ENCODE measurements around the gene RPL39.
"Not testable (repeated sequence)": the region's sequence is repeated elsewhere in the genome, so short reads cannot be mapped to it uniquely, and the experiment has no call there.

The RPL39 gene

DNA sequence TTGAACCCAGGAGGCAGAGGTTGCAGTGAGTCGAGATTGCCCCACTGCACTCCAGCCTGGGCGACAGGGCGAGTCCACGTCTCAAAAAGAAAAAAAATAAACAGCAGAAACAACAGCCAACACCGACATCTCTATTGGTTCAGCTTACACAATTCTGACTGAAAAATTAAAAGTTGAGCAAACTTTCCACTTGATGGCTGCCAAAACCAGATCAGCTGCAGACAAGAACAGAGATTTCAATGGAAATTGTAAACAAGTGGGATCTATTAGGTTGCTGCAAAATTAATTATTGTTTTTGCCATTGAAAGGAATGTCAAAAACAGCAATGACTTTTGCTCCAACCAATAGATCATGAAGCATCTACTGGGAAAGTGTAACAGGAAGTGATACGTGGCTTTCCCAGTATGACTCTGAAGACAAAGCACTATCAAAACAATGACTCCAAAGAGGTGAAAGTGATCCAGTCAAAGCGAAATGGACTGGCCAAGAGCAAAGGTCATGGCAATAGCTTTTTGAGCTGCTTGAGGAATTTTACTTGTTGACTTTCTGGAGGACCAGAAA, 35.0 kb upstream of the RPL39 start:
- TF ChIP-seq GABPA (IDR thresholded peaks at IDR 0.05; ENCODE audit: low read depth), result no peak
- TF ChIP-seq POLR2AphosphoS5 (IDR thresholded peaks at IDR 0.05; ENCODE audit: low read depth), result no peak
- no peak for TF ChIP-seq SPI1 (IDR thresholded peaks at IDR 0.05; ENCODE audit: borderline replicate concordance, low read depth)
- TF ChIP-seq, protein P1, sequence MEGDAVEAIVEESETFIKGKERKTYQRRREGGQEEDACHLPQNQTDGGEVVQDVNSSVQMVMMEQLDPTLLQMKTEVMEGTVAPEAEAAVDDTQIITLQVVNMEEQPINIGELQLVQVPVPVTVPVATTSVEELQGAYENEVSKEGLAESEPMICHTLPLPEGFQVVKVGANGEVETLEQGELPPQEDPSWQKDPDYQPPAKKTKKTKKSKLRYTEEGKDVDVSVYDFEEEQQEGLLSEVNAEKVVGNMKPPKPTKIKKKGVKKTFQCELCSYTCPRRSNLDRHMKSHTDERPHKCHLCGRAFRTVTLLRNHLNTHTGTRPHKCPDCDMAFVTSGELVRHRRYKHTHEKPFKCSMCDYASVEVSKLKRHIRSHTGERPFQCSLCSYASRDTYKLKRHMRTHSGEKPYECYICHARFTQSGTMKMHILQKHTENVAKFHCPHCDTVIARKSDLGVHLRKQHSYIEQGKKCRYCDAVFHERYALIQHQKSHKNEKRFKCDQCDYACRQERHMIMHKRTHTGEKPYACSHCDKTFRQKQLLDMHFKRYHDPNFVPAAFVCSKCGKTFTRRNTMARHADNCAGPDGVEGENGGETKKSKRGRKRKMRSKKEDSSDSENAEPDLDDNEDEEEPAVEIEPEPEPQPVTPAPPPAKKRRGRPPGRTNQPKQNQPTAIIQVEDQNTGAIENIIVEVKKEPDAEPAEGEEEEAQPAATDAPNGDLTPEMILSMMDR (IDR thresholded peaks at IDR 0.05; ENCODE audit: insufficient read depth, low read length), result no peak
- TF ChIP-seq, protein P2, sequence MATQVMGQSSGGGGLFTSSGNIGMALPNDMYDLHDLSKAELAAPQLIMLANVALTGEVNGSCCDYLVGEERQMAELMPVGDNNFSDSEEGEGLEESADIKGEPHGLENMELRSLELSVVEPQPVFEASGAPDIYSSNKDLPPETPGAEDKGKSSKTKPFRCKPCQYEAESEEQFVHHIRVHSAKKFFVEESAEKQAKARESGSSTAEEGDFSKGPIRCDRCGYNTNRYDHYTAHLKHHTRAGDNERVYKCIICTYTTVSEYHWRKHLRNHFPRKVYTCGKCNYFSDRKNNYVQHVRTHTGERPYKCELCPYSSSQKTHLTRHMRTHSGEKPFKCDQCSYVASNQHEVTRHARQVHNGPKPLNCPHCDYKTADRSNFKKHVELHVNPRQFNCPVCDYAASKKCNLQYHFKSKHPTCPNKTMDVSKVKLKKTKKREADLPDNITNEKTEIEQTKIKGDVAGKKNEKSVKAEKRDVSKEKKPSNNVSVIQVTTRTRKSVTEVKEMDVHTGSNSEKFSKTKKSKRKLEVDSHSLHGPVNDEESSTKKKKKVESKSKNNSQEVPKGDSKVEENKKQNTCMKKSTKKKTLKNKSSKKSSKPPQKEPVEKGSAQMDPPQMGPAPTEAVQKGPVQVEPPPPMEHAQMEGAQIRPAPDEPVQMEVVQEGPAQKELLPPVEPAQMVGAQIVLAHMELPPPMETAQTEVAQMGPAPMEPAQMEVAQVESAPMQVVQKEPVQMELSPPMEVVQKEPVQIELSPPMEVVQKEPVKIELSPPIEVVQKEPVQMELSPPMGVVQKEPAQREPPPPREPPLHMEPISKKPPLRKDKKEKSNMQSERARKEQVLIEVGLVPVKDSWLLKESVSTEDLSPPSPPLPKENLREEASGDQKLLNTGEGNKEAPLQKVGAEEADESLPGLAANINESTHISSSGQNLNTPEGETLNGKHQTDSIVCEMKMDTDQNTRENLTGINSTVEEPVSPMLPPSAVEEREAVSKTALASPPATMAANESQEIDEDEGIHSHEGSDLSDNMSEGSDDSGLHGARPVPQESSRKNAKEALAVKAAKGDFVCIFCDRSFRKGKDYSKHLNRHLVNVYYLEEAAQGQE (IDR thresholded peaks at IDR 0.05; ENCODE audit: insufficient replicate concordance, low read depth), result no peak

GRCh38 chrX:119824221-119824620, 32.8 kb upstream of the RPL39 start:
- not testable (repeated sequence) for H3K27me3 ChIP-seq (ENCODE audit: insufficient read depth, poor library complexity, severe bottlenecking); DNase-seq (ENCODE audit: low read depth in 1 of 2, low spot score in 1 of 2); H3K4me3 ChIP-seq (replicated peaks; ENCODE audit: insufficient read depth, low read length); H3K27ac ChIP-seq (replicated peaks)

More for the DNA sequence above, 35.0 kb upstream of the RPL39 start:
- no peak overlapping the region for H3K27ac ChIP-seq (replicated peaks)
- no peak overlapping the region for H3K4me3 ChIP-seq (replicated peaks; ENCODE audit: insufficient read depth, low read length)
- H3K27me3 ChIP-seq (ENCODE audit: insufficient read depth, poor library complexity, severe bottlenecking), result no peaks in the 10 kb centered on the region
- DNase-seq (ENCODE audit: low read depth in 1 of 2, low spot score in 1 of 2), result no peak

- not testable (repeated sequence) for H3K27me3 ChIP-seq (ENCODE audit: insufficient read depth, poor library complexity, severe bottlenecking); DNase-seq (ENCODE audit: low read depth in 1 of 2, low spot score in 1 of 2); H3K4me3 ChIP-seq (replicated peaks; ENCODE audit: insufficient read depth, low read length); H3K27ac ChIP-seq (replicated peaks)
Measured at GRCh38 chrX:119821703-119822102, 30.3 kb upstream of the RPL39 start.

DNA sequence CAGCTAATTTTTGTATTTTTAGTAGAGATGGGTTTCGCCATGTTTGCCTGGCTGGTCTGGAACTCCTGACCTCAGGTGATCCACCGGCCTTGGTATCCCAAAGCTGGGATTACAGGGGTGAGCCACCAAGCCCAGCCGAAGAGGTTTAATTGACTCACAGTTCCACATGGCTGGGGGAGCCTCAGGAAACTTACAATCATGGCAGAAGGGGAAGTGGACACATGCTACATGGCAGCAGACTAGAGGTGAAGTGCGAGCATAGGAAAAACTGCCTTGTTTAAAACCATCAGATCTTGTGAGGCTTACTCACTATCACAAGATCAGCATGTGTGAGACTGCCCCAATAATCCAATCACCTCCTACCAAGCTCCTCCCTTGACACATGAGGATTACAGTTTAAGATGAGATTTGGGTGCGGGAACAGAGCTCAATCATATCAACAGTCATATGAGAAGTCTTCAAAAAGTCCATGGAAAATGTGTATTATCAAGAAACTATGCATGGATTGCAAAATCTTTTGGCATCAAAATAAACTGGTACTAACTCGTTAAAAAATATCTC, 25.8 kb upstream of the RPL39 start:
- no peak overlapping the region for H3K27ac ChIP-seq (replicated peaks)
- TF ChIP-seq SPI1 (IDR thresholded peaks at IDR 0.05; ENCODE audit: borderline replicate concordance, low read depth), result 0 out of 2 replicates have a peak, but pooled peaks have one; percentile 7
- TF ChIP-seq, protein P1 (IDR thresholded peaks at IDR 0.05; ENCODE audit: insufficient read depth, low read length), result no peak
- no peak for DNase-seq (ENCODE audit: low read depth in 1 of 2, low spot score in 1 of 2)
- H3K27me3 ChIP-seq (ENCODE audit: insufficient read depth, poor library complexity, severe bottlenecking), result no peaks in the 10 kb centered on the region
- H3K4me3 ChIP-seq (replicated peaks; ENCODE audit: insufficient read depth, low read length), result no peak overlapping the region

- no peaks in the 10 kb centered on the region for H3K27me3 ChIP-seq (ENCODE audit: insufficient read depth, poor library complexity, severe bottlenecking)
- TF ChIP-seq, protein P2 (IDR thresholded peaks at IDR 0.05; ENCODE audit: insufficient replicate concordance, low read depth), result no peak
- TF ChIP-seq POLR2AphosphoS5 (IDR thresholded peaks at IDR 0.05; ENCODE audit: low read depth), result no peak
- TF ChIP-seq SPI1 (IDR thresholded peaks at IDR 0.05; ENCODE audit: borderline replicate concordance, low read depth), result no peak
- TF ChIP-seq, protein P1 (IDR thresholded peaks at IDR 0.05; ENCODE audit: insufficient read depth, low read length), result no peak
- H3K4me3 ChIP-seq (replicated peaks; ENCODE audit: insufficient read depth, low read length), result no peak overlapping the region
- DNase-seq (ENCODE audit: low read depth in 1 of 2, low spot score in 1 of 2), result no peak
- H3K27ac ChIP-seq (replicated peaks), result no peak overlapping the region
Measured at GRCh38 chrX:119816300-119816699, 24.9 kb upstream of the RPL39 start.
